ENCODE results near the gene PCDHA4. TPM values are rescaled to one million over a fixed set of nuclear protein-coding genes. Genes with fewer than 3 reads are reported as not detected.

PCDHA4 gene
- total RNA-seq (2021) (5.4 to 6.3 TPM (median 5.6 TPM) in 3 replicates), Bru-seq, nascent RNA (percentile 63 among the genes with signal in this experiment)
- long read RNA-seq, experiment 1, full-length matches to known transcripts: 3 of 20 reads
- long read RNA-seq, experiment 1, partial matches to known transcripts: 0 of 20 reads
- long read RNA-seq, experiment 1, other reads (novel, unspliced or antisense): 17 of 20 reads
- long read RNA-seq, experiment 2, partial matches to known transcripts: 0 of 3 reads
- long read RNA-seq, experiment 2, other reads (novel, unspliced or antisense): 3 of 3 reads
- long read RNA-seq, experiment 3, full-length matches to known transcripts: 2 of 2 reads
- long read RNA-seq, experiment 3, partial matches to known transcripts: 0 of 2 reads
- long read RNA-seq, experiment 3, other reads (novel, unspliced or antisense): 0 of 2 reads

DNA sequence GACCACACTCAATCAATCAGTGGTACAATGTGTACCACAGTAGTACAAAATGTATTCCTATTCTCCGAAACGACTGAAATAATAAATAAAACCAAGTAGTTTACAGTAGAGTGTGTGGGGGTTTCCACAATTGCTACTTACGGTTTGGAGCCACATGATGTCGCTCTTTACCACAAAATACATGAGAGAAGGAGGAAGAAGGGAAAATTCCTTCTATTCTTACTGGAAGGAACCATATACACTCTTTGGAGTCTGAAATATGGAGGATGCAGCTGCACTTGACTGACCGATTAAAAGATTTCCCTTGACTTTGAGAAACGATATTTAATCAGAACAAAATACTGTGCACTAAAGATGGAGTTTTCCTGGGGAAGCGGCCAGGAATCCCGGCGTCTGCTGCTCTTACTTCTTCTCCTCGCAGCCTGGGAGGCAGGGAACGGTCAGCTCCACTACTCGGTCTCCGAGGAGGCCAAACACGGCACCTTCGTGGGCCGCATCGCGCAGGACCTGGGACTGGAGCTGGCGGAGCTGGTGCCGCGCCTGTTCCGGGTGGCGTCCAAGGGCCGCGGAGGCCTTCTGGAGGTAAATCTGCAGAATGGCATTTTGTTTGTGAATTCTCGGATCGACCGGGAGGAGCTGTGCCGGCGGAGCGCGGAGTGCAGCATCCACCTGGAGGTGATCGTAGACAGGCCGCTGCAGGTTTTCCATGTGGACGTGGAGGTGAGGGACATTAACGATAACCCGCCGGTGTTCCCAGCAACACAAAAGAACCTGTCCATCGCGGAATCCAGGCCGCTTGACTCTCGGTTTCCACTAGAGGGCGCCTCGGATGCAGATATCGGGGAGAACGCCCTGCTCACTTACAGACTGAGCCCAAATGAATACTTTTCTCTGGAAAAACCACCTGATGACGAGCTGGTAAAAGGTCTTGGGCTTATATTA lies at the start of gene PCDHA4:
Gene PCDHA4, plus strand, starts transcription at position 235 of the 942 bp plus-strand sequence.
- peaks cover 7% of the 10 kb centered on the region for H3K4me1 Mint-ChIP-seq
- H3K36me3 Mint-ChIP-seq: peaks cover 10% of the 10 kb centered on the region; the same call in 1 of the 2 replicates
- ChIA-PET POLR2A (interaction anchor here (0.6 kb wide), 1 partner anchor 21 kb away, joined by 4 read pairs; no protein-coding TSS in a partner anchor), CTCF (interaction anchor here (0.6 to 5.4 kb wide), 31 partner anchors 11 to 448 kb away, joined by 3 to 61 read pairs (median 4); partner anchors contain the start of genes IK, PCDHA1, PCDHA10 and PCDHA11)
- H3K4me3 Mint-ChIP-seq: peak within 1 kb of the TSS; percentile 92
- DNase-seq (ENCODE audit: low spot score) (peak; percentile 90), ATAC-seq (peak; percentile 89)
- peaks cover 2% of the 10 kb centered on the region for H3K9me3 Mint-ChIP-seq
- TF ChIP-seq MXD4 (CRISPR knock-in tag; IDR thresholded peaks at IDR 0.05; ENCODE audit: borderline replicate concordance): no peak
- no peak for TF ChIP-seq ZBTB21 (CRISPR knock-in tag; IDR thresholded peaks at IDR 0.05; ENCODE audit: borderline replicate concordance)
- TF ChIP-seq, protein P1, sequence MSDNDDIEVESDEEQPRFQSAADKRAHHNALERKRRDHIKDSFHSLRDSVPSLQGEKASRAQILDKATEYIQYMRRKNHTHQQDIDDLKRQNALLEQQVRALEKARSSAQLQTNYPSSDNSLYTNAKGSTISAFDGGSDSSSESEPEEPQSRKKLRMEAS (CRISPR knock-in tag; IDR thresholded peaks at IDR 0.05): peak; percentile 53; the same call in 1 of the 2 replicates
- TF ChIP-seq CTCF (IDR thresholded peaks at IDR 0.05): peak; percentile 80
- TF ChIP-seq ZNF281 (CRISPR knock-in tag; IDR thresholded peaks at IDR 0.05): no peak
- 0 out of 2 replicates have a peak, but pooled peaks have one; percentile 41 for TF ChIP-seq TEAD1 (CRISPR knock-in tag; IDR thresholded peaks at IDR 0.05)
- TF ChIP-seq HMGXB4 (CRISPR knock-in tag; IDR thresholded peaks at IDR 0.05): peak; percentile 86
- TF ChIP-seq, protein P2, sequence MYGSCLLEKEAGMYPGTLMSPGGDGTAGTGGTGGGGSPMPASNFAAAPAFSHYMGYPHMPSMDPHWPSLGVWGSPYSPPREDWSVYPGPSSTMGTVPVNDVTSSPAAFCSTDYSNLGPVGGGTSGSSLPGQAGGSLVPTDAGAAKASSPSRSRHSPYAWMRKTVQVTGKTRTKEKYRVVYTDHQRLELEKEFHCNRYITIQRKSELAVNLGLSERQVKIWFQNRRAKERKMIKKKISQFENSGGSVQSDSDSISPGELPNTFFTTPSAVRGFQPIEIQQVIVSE (CRISPR knock-in tag; IDR thresholded peaks at IDR 0.05; ENCODE audit: borderline replicate concordance): no peak
- no peak for TF ChIP-seq ZNF671 (CRISPR knock-in tag; IDR thresholded peaks at IDR 0.05)
- no peak for TF ChIP-seq FOXP1 (CRISPR knock-in tag; IDR thresholded peaks at IDR 0.05; ENCODE audit: borderline replicate concordance)
- TF ChIP-seq HMGA2 (CRISPR knock-in tag; IDR thresholded peaks at IDR 0.05): no peak
- TF ChIP-seq, protein P3, sequence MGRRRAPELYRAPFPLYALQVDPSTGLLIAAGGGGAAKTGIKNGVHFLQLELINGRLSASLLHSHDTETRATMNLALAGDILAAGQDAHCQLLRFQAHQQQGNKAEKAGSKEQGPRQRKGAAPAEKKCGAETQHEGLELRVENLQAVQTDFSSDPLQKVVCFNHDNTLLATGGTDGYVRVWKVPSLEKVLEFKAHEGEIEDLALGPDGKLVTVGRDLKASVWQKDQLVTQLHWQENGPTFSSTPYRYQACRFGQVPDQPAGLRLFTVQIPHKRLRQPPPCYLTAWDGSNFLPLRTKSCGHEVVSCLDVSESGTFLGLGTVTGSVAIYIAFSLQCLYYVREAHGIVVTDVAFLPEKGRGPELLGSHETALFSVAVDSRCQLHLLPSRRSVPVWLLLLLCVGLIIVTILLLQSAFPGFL (CRISPR knock-in tag; IDR thresholded peaks at IDR 0.05; ENCODE audit: borderline replicate concordance): no peak
- H3K27me3 Mint-ChIP-seq (ENCODE audit: low read depth): no peaks in the 10 kb centered on the region
- peak within 1 kb of the TSS; percentile 36; the same call in 1 of the 2 replicates for H3K27ac Mint-ChIP-seq

Data from WTC11 (cell line).